HepG2 (cell line): ENCODE measurements around the gene PPCDC. TPM values are rescaled to one million over a fixed set of nuclear protein-coding genes. Genes with fewer than 3 reads are reported as not detected.

ENCODE experiments used
- CBFB ChIP-seq: sonication (generic); formaldehyde crosslinking; IDR thresholded peaks from 2 replicates; pipeline ENCODE4 v1.4.0; 2020; ENCODE audit warnings: missing genetic modification reagents
- ETS1 ChIP-seq: sonication (generic); formaldehyde crosslinking; IDR thresholded peaks from 2 replicates; pipeline ENCODE4 v1.4.0; 2020; ENCODE audit warnings: missing genetic modification reagents
- HNRNPK ChIP-seq: fragments of 200-400 bp; formaldehyde crosslinking; IDR thresholded peaks from 2 replicates; pipeline ENCODE4 v1.6.1; 2018; ENCODE audit warnings: low read length, low read depth, moderate library complexity, mild to moderate bottlenecking; ENCODE audit not compliant: poor library complexity, severe bottlenecking
- NFKB2 ChIP-seq: sonication (generic); formaldehyde crosslinking; IDR thresholded peaks from 2 replicates; pipeline ENCODE4 v1.4.0; 2020; ENCODE audit warnings: missing genetic modification reagents, borderline replicate concordance
- PCBP1 ChIP-seq: fragments of 200-400 bp; formaldehyde crosslinking; IDR thresholded peaks from 2 replicates; pipeline ENCODE4 v1.6.1; 2017; ENCODE audit warnings: mild to moderate bottlenecking, low read depth, low read length, borderline replicate concordance
- SNAI1 ChIP-seq: sonication (generic); formaldehyde crosslinking; IDR thresholded peaks from 2 replicates; pipeline ENCODE4 v1.5.0; 2020; ENCODE audit warnings: mild to moderate bottlenecking, missing genetic modification reagents, borderline replicate concordance
- SOX6 ChIP-seq, 2 experiments: fragments of 450-650 bp in 1 of 2; sonication (generic) in 1 of 2; formaldehyde crosslinking in 1 of 2; IDR thresholded peaks; 2 replicates each; pipeline versions ENCODE4 v1.4.0 to v1.6.1; 2017 to 2020; ENCODE audit warnings: antibody characterized with exemption in 1 of 2, mild to moderate bottlenecking in 1 of 2, missing genetic modification reagents in 1 of 2
- ZFP90 ChIP-seq: sonication (generic); formaldehyde crosslinking; IDR thresholded peaks from 2 replicates; pipeline ENCODE4 v1.8.0; 2022; ENCODE audit warnings: missing genetic modification reagents, mild to moderate bottlenecking, inconsistent platforms, borderline replicate concordance
- ZNF12 ChIP-seq: sonication (generic); formaldehyde crosslinking; IDR thresholded peaks from 2 replicates; pipeline ENCODE4 v1.5.0; 2020; ENCODE audit warnings: missing genetic modification reagents
- ZNF180 ChIP-seq: sonication (generic); formaldehyde crosslinking; IDR thresholded peaks from 2 replicates; pipeline ENCODE4 v1.4.0; 2020; ENCODE audit warnings: low read depth, missing genetic modification reagents, borderline replicate concordance
- ZNF674 ChIP-seq: sonication (generic); formaldehyde crosslinking; IDR thresholded peaks from 2 replicates; pipeline ENCODE4 v1.5.0; 2020; ENCODE audit warnings: low read depth, mild to moderate bottlenecking, missing genetic modification reagents
- ZNF800 ChIP-seq: sonication (generic); formaldehyde crosslinking; IDR thresholded peaks from 2 replicates; pipeline ENCODE4 v1.4.0; 2020; ENCODE audit warnings: missing genetic modification reagents
- polyA plus RNA-seq, 8 experiments: library from polyadenylated mRNA; depleted of rRNA in 3 of 8; stranded (reverse) in 7 of 8; unstranded in 1 of 8; fragments of >200 nt; fragmentation: Illumina TruSeq in 4 of 8; extraction: Trizol in 4 of 8; gene quantifications; 2 replicates each; pipeline versions ENCODE4 v1.2.1 to v1.2.3, GENCODE V29; 2011 to 2016; ENCODE audit warnings: low read depth in 4 of 8, missing spikeins in 1 of 8, mixed read lengths in 1 of 8; ENCODE audit not compliant: insufficient read depth in 1 of 8
- total RNA-seq, 5 experiments: library from RNA; depleted of rRNA; stranded (reverse); fragments of >200 nt; fragmentation: Illumina TruSeq; extraction: Trizol; gene quantifications; 2 replicates each; pipeline ENCODE4 v1.2.3, GENCODE V29; 2016; ENCODE audit warnings: low read depth in 1 of 5
- TF ChIP-seq, protein P1 (sequence below): sonication (generic); formaldehyde crosslinking; IDR thresholded peaks from 2 replicates; pipeline ENCODE4 v1.4.0; 2020; ENCODE audit warnings: low read depth, mild to moderate bottlenecking, missing genetic modification reagents
- TF ChIP-seq, protein P2 (sequence below): sonication (generic); formaldehyde crosslinking; IDR thresholded peaks from 2 replicates; pipeline ENCODE4 v1.4.0; 2020; ENCODE audit warnings: missing genetic modification reagents

Gene PPCDC
- total and polyA plus RNA-seq, 2 of the 13 experiments (the other 11 are each of a cell fraction or from before 2014, with no cell fraction given), result 12.3 to 12.8 TPM

- TF ChIP-seq, protein P1, sequence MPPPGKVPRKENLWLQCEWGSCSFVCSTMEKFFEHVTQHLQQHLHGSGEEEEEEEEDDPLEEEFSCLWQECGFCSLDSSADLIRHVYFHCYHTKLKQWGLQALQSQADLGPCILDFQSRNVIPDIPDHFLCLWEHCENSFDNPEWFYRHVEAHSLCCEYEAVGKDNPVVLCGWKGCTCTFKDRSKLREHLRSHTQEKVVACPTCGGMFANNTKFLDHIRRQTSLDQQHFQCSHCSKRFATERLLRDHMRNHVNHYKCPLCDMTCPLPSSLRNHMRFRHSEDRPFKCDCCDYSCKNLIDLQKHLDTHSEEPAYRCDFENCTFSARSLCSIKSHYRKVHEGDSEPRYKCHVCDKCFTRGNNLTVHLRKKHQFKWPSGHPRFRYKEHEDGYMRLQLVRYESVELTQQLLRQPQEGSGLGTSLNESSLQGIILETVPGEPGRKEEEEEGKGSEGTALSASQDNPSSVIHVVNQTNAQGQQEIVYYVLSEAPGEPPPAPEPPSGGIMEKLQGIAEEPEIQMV (CRISPR knock-in tag), result 0 out of 2 replicates have a peak, but pooled peaks have one; percentile 1
- no peak for TF ChIP-seq HNRNPK
- no peak for TF ChIP-seq ZNF674 (CRISPR knock-in tag)
- peak; percentile 39; the same call in 1 of the 2 replicates for TF ChIP-seq NFKB2 (CRISPR knock-in tag)
- no peak for TF ChIP-seq PCBP1
- no peak for TF ChIP-seq ZNF800
- TF ChIP-seq, protein P2, sequence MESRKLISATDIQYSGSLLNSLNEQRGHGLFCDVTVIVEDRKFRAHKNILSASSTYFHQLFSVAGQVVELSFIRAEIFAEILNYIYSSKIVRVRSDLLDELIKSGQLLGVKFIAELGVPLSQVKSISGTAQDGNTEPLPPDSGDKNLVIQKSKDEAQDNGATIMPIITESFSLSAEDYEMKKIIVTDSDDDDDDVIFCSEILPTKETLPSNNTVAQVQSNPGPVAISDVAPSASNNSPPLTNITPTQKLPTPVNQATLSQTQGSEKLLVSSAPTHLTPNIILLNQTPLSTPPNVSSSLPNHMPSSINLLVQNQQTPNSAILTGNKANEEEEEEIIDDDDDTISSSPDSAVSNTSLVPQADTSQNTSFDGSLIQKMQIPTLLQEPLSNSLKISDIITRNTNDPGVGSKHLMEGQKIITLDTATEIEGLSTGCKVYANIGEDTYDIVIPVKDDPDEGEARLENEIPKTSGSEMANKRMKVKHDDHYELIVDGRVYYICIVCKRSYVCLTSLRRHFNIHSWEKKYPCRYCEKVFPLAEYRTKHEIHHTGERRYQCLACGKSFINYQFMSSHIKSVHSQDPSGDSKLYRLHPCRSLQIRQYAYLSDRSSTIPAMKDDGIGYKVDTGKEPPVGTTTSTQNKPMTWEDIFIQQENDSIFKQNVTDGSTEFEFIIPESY (CRISPR knock-in tag), result 0 out of 2 replicates have a peak, but pooled peaks have one; percentile 42
- no peak for TF ChIP-seq SNAI1 (CRISPR knock-in tag)
- no peak for TF ChIP-seq ZNF180 (CRISPR knock-in tag)
- TF ChIP-seq ZFP90 (CRISPR knock-in tag), result no peak
- 0 out of 2 replicates have a peak, but pooled peaks have one; percentile 49 for TF ChIP-seq CBFB (CRISPR knock-in tag)
- TF ChIP-seq ETS1, result no peak
- TF ChIP-seq ZNF12 (CRISPR knock-in tag), result peak; percentile 26; the same call in 1 of the 2 replicates
- TF ChIP-seq SOX6 (IDR thresholded peaks at IDR 0.05), result no peak
- TF ChIP-seq SOX6 (CRISPR knock-in tag; IDR thresholded peaks at IDR 0.05), result peak; percentile 80
Observed at GRCh38 chr15:75042730-75043508, 19.5 kb downstream of the PPCDC start (continued).
